Mammary epithelial cell (primary cell): ENCODE results near the gene L3MBTL4.

Source experiments
- EZH2 ChIP-seq: IDR thresholded peaks from 2 replicates; pipeline ENCODE4 v1.6.1; 2012; ENCODE audit warnings: low read length, inconsistent platforms, borderline replicate concordance
- TF ChIP-seq, protein P1 (sequence below), 2 donors: IDR thresholded peaks in 1 of 2; conservative IDR thresholded peaks in 1 of 2; 2 replicates each; pipeline ENCODE4 v1.5.1; 2011 to 2012; ENCODE audit warnings: inconsistent platforms in 2 of 2, low read length in 2 of 2, mild to moderate bottlenecking in 2 of 2, control low read depth in 1 of 2, low read depth in 1 of 2; ENCODE audit not compliant: insufficient read depth in 1 of 2; ENCODE audit errors: extremely low read depth in 1 of 2

DNA sequence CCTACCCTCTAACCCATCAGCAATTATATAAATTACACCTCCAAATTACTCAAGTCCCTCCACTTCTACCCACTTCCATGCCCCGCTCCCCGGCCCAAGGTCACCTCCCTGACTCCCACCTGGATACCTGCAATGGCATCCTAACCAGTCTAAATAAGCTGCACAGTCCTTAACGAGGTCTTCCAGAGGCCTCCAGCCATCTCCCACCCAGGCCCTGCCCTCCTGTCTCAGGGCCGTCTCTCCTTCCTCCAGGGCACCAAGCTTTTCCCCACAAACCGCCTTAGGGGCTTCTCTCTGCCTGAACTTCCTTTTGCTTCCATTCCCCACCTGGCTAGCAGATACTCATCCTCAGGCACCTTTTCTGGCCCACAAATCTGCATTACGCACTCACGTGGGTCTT, 4.8 kb downstream of the L3MBTL4 start:
- TF ChIP-seq, protein P1, sequence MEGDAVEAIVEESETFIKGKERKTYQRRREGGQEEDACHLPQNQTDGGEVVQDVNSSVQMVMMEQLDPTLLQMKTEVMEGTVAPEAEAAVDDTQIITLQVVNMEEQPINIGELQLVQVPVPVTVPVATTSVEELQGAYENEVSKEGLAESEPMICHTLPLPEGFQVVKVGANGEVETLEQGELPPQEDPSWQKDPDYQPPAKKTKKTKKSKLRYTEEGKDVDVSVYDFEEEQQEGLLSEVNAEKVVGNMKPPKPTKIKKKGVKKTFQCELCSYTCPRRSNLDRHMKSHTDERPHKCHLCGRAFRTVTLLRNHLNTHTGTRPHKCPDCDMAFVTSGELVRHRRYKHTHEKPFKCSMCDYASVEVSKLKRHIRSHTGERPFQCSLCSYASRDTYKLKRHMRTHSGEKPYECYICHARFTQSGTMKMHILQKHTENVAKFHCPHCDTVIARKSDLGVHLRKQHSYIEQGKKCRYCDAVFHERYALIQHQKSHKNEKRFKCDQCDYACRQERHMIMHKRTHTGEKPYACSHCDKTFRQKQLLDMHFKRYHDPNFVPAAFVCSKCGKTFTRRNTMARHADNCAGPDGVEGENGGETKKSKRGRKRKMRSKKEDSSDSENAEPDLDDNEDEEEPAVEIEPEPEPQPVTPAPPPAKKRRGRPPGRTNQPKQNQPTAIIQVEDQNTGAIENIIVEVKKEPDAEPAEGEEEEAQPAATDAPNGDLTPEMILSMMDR (conservative IDR thresholded peaks at IDR 0.05 in 1 of 2, IDR thresholded peaks at IDR 0.05 in 1 of 2; ENCODE audit: extremely low read depth in 1 of 2, insufficient read depth in 1 of 2, low read depth in 1 of 2, low read length in 2 of 2) = no peak
- TF ChIP-seq EZH2 = no peak
